HepG2 (cell line): ENCODE measurements around the gene GLRA1. TPM values are rescaled to one million over a fixed set of nuclear protein-coding genes. Genes with fewer than 3 reads are reported as not detected.

ENCODE experiments used
- ATAC-seq: fragments of 200-7000 bp; cut with Tn5 transposase; 3 replicates; pipeline ENCODE4 v1.9.1; 2020; ENCODE audit warnings: mild to moderate bottlenecking, moderate library complexity
- BruUV-seq: library from RNA; stranded (reverse); fragments of 400-500 nt; replicated peaks from 2 replicates; lab custom pipeline; 2021; lab: Mats Ljungman, UMichigan
- CTCF ChIA-PET: fragments of 300-600 bp; formaldehyde crosslinking; extraction: SDS; loops from one replicate; lab custom pipeline; 2021; ENCODE audit warnings: low total read pairs, inconsistent platforms, low intra/inter-chr PET ratio; lab: Yijun Ruan, JAX
- POLR2A ChIA-PET: fragments of 350-600 bp; sonication (Branson Sonifier 250); formaldehyde crosslinking; loops from one replicate; lab custom pipeline; 2020; ENCODE audit warnings: antibody characterized with exemption, inconsistent platforms; lab: Yijun Ruan, JAX
- DNase-seq: peaks from one replicate; pipeline ENCODE4 v3.0.0-alpha.2; 2015; ENCODE audit warnings: low spot score
- FAIRE-seq: peaks from 3 replicates; lab custom pipeline; 2011; peaks lifted over from hg19 to GRCh38; lab: Jason Lieb, UNC
- H2AFZ ChIP-seq: one replicate; pipeline ENCODE4 v1.6.1; 2011; ENCODE audit warnings: low read length, inconsistent platforms
- H3K27ac ChIP-seq: fragments of 300-600 bp; 3 replicates; pipeline ENCODE4 v1.8.0; 2011; ENCODE audit warnings: mixed run types, mild to moderate bottlenecking, mixed read lengths, low read length, inconsistent platforms; ENCODE audit not compliant: insufficient read depth; ENCODE audit errors: extremely low read length
- H3K27me3 ChIP-seq, 2 experiments: fragments of 200-600 bp in 1 of 2; 2 replicates in 1 of 2; 3 replicates in 1 of 2; pipeline versions ENCODE4 v1.6.0 to v1.8.0; 2011; ENCODE audit warnings: low read length in 2 of 2, mild to moderate bottlenecking in 2 of 2, moderate library complexity in 2 of 2, inconsistent platforms in 1 of 2; ENCODE audit not compliant: insufficient read depth in 2 of 2, control insufficient read depth in 1 of 2
- H3K36me3 ChIP-seq, 2 experiments: fragments of 200-600 bp in 1 of 2; replicated peaks in 1 of 2; 2 replicates in 1 of 2; 3 replicates in 1 of 2; pipeline versions ENCODE4 v1.5.1 to v1.8.0; 2011; ENCODE audit warnings: low read length in 2 of 2, inconsistent platforms in 1 of 2; ENCODE audit not compliant: insufficient read depth in 2 of 2, control insufficient read depth in 1 of 2
- H3K4me1 ChIP-seq: 2 replicates; pipeline ENCODE4 v1.5.1; 2012; ENCODE audit warnings: low read length, inconsistent platforms; ENCODE audit not compliant: insufficient read depth
- H3K4me2 ChIP-seq: 2 replicates; pipeline ENCODE4 v1.6.0; 2011; ENCODE audit warnings: low read depth, low read length, inconsistent platforms
- H3K4me3 ChIP-seq, 3 experiments: fragments of 200-600 bp in 1 of 3; sonication (generic), shearing (Covaris generic) in 1 of 3; replicated peaks in 1 of 3; 2 replicates each; pipeline ENCODE4 v1.5.1; 2011 to 2016; ENCODE audit warnings: low read length in 3 of 3, inconsistent platforms in 2 of 3, low read depth in 2 of 3, mild to moderate bottlenecking in 2 of 3, control low read depth in 1 of 3, mixed read lengths in 1 of 3; ENCODE audit not compliant: insufficient read depth in 1 of 3
- H3K79me2 ChIP-seq: one replicate; pipeline ENCODE4 v1.6.1; 2011; ENCODE audit warnings: low read length, inconsistent platforms; ENCODE audit not compliant: insufficient read depth
- H3K9ac ChIP-seq: 2 replicates; pipeline ENCODE4 v1.6.0; 2011; ENCODE audit warnings: mild to moderate bottlenecking, low read depth, low read length, inconsistent platforms; ENCODE audit not compliant: insufficient read depth
- H3K9me3 ChIP-seq: 2 replicates; pipeline ENCODE4 v1.5.1; 2012; ENCODE audit warnings: mild to moderate bottlenecking, low read length
- H4K20me1 ChIP-seq: 2 replicates; pipeline ENCODE4 v1.6.0; 2011; ENCODE audit warnings: inconsistent platforms, mild to moderate bottlenecking, low read length, moderate library complexity; ENCODE audit not compliant: insufficient read depth
- CREBL2 ChIP-seq: sonication (generic); formaldehyde crosslinking; IDR thresholded peaks from 2 replicates; pipeline ENCODE4 v1.8.1; 2023; ENCODE audit warnings: missing genetic modification reagents, mild to moderate bottlenecking, borderline replicate concordance
- HES4 ChIP-seq: sonication (generic); formaldehyde crosslinking; IDR thresholded peaks from 2 replicates; pipeline ENCODE4 v1.9.0; 2021; ENCODE audit warnings: mild to moderate bottlenecking, missing genetic modification reagents, borderline replicate concordance
- NFKB2 ChIP-seq: sonication (generic); formaldehyde crosslinking; IDR thresholded peaks from 2 replicates; pipeline ENCODE4 v1.4.0; 2020; ENCODE audit warnings: missing genetic modification reagents, borderline replicate concordance
- NR3C1 ChIP-seq: sonication (generic); formaldehyde crosslinking; IDR thresholded peaks from 2 replicates; pipeline ENCODE4 v1.4.0; 2020; ENCODE audit warnings: missing genetic modification reagents
- PAWR ChIP-seq: sonication (generic); formaldehyde crosslinking; IDR thresholded peaks from 2 replicates; pipeline ENCODE4 v1.4.0; 2020; ENCODE audit warnings: missing genetic modification reagents, mild to moderate bottlenecking, borderline replicate concordance
- PCBP1 ChIP-seq: fragments of 200-400 bp; formaldehyde crosslinking; IDR thresholded peaks from 2 replicates; pipeline ENCODE4 v1.6.1; 2017; ENCODE audit warnings: mild to moderate bottlenecking, low read depth, low read length, borderline replicate concordance
- PHF20 ChIP-seq: sonication (generic); formaldehyde crosslinking; IDR thresholded peaks from 2 replicates; pipeline ENCODE4 v1.5.0; 2020; ENCODE audit warnings: mild to moderate bottlenecking, missing genetic modification reagents
- RBM22 ChIP-seq: fragments of 200-400 bp; formaldehyde crosslinking; optimal IDR thresholded peaks from 2 replicates; pipeline ENCODE3; 2017; ENCODE audit warnings: mild to moderate bottlenecking, low read length, moderate library complexity
- RBM39 ChIP-seq: fragments of 200-400 bp; formaldehyde crosslinking; IDR thresholded peaks from one replicate; pipeline ENCODE4 v1.6.1; 2018; ENCODE audit warnings: antibody characterized with exemption, mild to moderate bottlenecking, low read depth, low read length; ENCODE audit not compliant: poor library complexity, severe bottlenecking
- TEAD2 ChIP-seq: sonication (generic); formaldehyde crosslinking; IDR thresholded peaks from 2 replicates; pipeline ENCODE4 v1.9.0; 2021; ENCODE audit warnings: missing genetic modification reagents
- ZBTB37 ChIP-seq: sonication (generic); formaldehyde crosslinking; IDR thresholded peaks from 2 replicates; pipeline ENCODE4 v1.4.0; 2020; ENCODE audit warnings: mild to moderate bottlenecking, missing genetic modification reagents
- ZNF274 ChIP-seq: sonication (generic); formaldehyde crosslinking; IDR thresholded peaks from 2 replicates; pipeline ENCODE4 v1.5.1; 2020; ENCODE audit warnings: mild to moderate bottlenecking, missing genetic modification reagents
- ZNF468 ChIP-seq: sonication (generic); formaldehyde crosslinking; IDR thresholded peaks from 2 replicates; pipeline ENCODE4 v1.8.0; 2022; ENCODE audit warnings: mild to moderate bottlenecking, moderate library complexity, missing genetic modification reagents
- ZNF501 ChIP-seq: sonication (generic); formaldehyde crosslinking; IDR thresholded peaks from 2 replicates; pipeline ENCODE4 v1.5.1; 2020; ENCODE audit warnings: mild to moderate bottlenecking, moderate library complexity, missing genetic modification reagents
- ZNF878 ChIP-seq: sonication (generic); formaldehyde crosslinking; IDR thresholded peaks from 2 replicates; pipeline ENCODE4 v1.8.1; 2023; ENCODE audit warnings: mild to moderate bottlenecking, missing genetic modification reagents, moderate library complexity
- WGBS: methylation state at CpG from one replicate; pipeline ENCODE4 v1.1.6; 2017; ENCODE audit warnings: low lambda C conversion rate; 5-methylcytosine and 5-hydroxymethylcytosine counted together
- in situ Hi-C: cut with HindIII; loops from 2 replicates; pipeline ENCODE4 v1.10.0; 2017; ENCODE audit warnings: low pct_unique_long_range_greater_than_20kb; ENCODE audit not compliant: extremely low pct_ligation_motif_present
- intact Hi-C: fragments of 100-400 bp; cut with micrococcal nuclease; formaldehyde crosslinking; loops from one replicate; pipeline ENCODE4 v1.10.0; 2022; ENCODE audit not compliant: unreplicated experiment
- polyA plus RNA-seq, 8 experiments: library from polyadenylated mRNA; depleted of rRNA in 3 of 8; stranded (reverse) in 7 of 8; unstranded in 1 of 8; fragments of >200 nt; fragmentation: Illumina TruSeq in 4 of 8; extraction: Trizol in 4 of 8; gene quantifications; 2 replicates each; pipeline versions ENCODE4 v1.2.1 to v1.2.3, GENCODE V29; 2011 to 2016; ENCODE audit warnings: low read depth in 4 of 8, missing spikeins in 1 of 8, mixed read lengths in 1 of 8; ENCODE audit not compliant: insufficient read depth in 1 of 8
- total RNA-seq, 5 experiments: library from RNA; depleted of rRNA; stranded (reverse); fragments of >200 nt; fragmentation: Illumina TruSeq; extraction: Trizol; gene quantifications; 2 replicates each; pipeline ENCODE4 v1.2.3, GENCODE V29; 2016; ENCODE audit warnings: low read depth in 1 of 5
- TF ChIP-seq, protein P1 (sequence below): sonication (generic); formaldehyde crosslinking; IDR thresholded peaks from 2 replicates; pipeline ENCODE4 v1.4.0; 2020; ENCODE audit warnings: missing genetic modification reagents, borderline replicate concordance
- TF ChIP-seq, protein P2 (sequence below): sonication (generic); formaldehyde crosslinking; IDR thresholded peaks from 2 replicates; pipeline ENCODE4 v1.4.0; 2020; ENCODE audit warnings: mild to moderate bottlenecking, missing genetic modification reagents

GLRA1 gene
- total and polyA plus RNA-seq, 2 of the 13 experiments (the other 11 are each of a cell fraction or from before 2014, with no cell fraction given), result not detected

- TF ChIP-seq RBM39 (no peak), PAWR (no peak), NR3C1 (CRISPR knock-in tag) (no peak), PCBP1 (no peak), RBM22 (no peak), ZBTB37 (CRISPR knock-in tag) (no peak), ZNF468 (CRISPR knock-in tag) (no peak), ZNF501 (CRISPR knock-in tag) (no peak), CREBL2 (CRISPR knock-in tag) (no peak), ZNF878 (CRISPR knock-in tag) (no peak), NFKB2 (CRISPR knock-in tag) (no peak), ZNF274 (no peak), PHF20 (CRISPR knock-in tag) (no peak), TEAD2 (CRISPR knock-in tag) (no peak), HES4 (CRISPR knock-in tag) (no peak)
- TF ChIP-seq, protein P1, sequence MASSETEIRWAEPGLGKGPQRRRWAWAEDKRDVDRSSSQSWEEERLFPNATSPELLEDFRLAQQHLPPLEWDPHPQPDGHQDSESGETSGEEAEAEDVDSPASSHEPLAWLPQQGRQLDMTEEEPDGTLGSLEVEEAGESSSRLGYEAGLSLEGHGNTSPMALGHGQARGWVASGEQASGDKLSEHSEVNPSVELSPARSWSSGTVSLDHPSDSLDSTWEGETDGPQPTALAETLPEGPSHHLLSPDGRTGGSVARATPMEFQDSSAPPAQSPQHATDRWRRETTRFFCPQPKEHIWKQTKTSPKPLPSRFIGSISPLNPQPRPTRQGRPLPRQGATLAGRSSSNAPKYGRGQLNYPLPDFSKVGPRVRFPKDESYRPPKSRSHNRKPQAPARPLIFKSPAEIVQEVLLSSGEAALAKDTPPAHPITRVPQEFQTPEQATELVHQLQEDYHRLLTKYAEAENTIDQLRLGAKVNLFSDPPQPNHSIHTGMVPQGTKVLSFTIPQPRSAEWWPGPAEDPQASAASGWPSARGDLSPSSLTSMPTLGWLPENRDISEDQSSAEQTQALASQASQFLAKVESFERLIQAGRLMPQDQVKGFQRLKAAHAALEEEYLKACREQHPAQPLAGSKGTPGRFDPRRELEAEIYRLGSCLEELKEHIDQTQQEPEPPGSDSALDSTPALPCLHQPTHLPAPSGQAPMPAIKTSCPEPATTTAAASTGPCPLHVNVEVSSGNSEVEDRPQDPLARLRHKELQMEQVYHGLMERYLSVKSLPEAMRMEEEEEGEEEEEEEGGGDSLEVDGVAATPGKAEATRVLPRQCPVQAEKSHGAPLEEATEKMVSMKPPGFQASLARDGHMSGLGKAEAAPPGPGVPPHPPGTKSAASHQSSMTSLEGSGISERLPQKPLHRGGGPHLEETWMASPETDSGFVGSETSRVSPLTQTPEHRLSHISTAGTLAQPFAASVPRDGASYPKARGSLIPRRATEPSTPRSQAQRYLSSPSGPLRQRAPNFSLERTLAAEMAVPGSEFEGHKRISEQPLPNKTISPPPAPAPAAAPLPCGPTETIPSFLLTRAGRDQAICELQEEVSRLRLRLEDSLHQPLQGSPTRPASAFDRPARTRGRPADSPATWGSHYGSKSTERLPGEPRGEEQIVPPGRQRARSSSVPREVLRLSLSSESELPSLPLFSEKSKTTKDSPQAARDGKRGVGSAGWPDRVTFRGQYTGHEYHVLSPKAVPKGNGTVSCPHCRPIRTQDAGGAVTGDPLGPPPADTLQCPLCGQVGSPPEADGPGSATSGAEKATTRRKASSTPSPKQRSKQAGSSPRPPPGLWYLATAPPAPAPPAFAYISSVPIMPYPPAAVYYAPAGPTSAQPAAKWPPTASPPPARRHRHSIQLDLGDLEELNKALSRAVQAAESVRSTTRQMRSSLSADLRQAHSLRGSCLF (CRISPR knock-in tag), result no peak
- TF ChIP-seq, protein P2, sequence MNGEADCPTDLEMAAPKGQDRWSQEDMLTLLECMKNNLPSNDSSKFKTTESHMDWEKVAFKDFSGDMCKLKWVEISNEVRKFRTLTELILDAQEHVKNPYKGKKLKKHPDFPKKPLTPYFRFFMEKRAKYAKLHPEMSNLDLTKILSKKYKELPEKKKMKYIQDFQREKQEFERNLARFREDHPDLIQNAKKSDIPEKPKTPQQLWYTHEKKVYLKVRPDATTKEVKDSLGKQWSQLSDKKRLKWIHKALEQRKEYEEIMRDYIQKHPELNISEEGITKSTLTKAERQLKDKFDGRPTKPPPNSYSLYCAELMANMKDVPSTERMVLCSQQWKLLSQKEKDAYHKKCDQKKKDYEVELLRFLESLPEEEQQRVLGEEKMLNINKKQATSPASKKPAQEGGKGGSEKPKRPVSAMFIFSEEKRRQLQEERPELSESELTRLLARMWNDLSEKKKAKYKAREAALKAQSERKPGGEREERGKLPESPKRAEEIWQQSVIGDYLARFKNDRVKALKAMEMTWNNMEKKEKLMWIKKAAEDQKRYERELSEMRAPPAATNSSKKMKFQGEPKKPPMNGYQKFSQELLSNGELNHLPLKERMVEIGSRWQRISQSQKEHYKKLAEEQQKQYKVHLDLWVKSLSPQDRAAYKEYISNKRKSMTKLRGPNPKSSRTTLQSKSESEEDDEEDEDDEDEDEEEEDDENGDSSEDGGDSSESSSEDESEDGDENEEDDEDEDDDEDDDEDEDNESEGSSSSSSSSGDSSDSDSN, result no peak
- intact Hi-C loops, result no loop called here
- H3K4me3 ChIP-seq, result no peak overlapping the region
- ChIA-PET CTCF (no interaction called here), POLR2A (no interaction called here)
- in situ Hi-C loops, result no loop called here
- H3K4me2 ChIP-seq, result no peak overlapping the region
- no peak overlapping the region for H3K9ac ChIP-seq
- H3K27me3 ChIP-seq, result 0 out of 5 replicates have a peak, but pooled peaks cover 0 to 9% of the 10 kb centered on the region in 2 experiments
- FAIRE-seq (no peak), DNase-seq (no peak), ATAC-seq (no peak)
- no peak overlapping the region for H2AFZ ChIP-seq
- 3% methylated on average over 3 of the region's 3 CpGs for WGBS
- no peaks in the 10 kb centered on the region for H4K20me1 ChIP-seq
- H3K4me1 ChIP-seq, result no peaks in the 10 kb centered on the region
- no peaks in the 10 kb centered on the region for H3K79me2 ChIP-seq
- no peak overlapping the region for H3K27ac ChIP-seq
- H3K9me3 ChIP-seq, result no peaks in the 10 kb centered on the region
- no peaks in the 10 kb centered on the region for H3K36me3 ChIP-seq
- BruUV-seq, result no TSS peak
These were observed 32.1 kb upstream of the GLRA1 start for GRCh38 chr5:151956725-151957124.
